ENCODE measurements around the gene SENP3. TPM values are rescaled to one million over a fixed set of nuclear protein-coding genes. Genes with fewer than 3 reads are reported as not detected.

The SENP3 gene
- total RNA-seq, 4 donors from 2014 or later = 62.4 to 73.3 (median 66.3) TPM

GRCh38 chr17:7562208-7562605 lies 488 bp downstream of the SENP3 start:
- Histone ChIP-seq H3K9me3 (no peaks in the 10 kb centered on the region), H3K4me3 (replicated peaks in 1 of 3) (peak overlapping the region; percentile 79 to 91 (median 90)), H3K4me1 (peaks cover 40 to 57% of the 10 kb centered on the region in 2 donors), H3K36me3 (peaks cover 22 to 36% of the 10 kb centered on the region in 2 donors), H3K27me3 (no peaks in the 10 kb centered on the region), H3K27ac (peak overlapping the region; percentile 74 to 98 (median 79))
- TF ChIP-seq, protein P1, sequence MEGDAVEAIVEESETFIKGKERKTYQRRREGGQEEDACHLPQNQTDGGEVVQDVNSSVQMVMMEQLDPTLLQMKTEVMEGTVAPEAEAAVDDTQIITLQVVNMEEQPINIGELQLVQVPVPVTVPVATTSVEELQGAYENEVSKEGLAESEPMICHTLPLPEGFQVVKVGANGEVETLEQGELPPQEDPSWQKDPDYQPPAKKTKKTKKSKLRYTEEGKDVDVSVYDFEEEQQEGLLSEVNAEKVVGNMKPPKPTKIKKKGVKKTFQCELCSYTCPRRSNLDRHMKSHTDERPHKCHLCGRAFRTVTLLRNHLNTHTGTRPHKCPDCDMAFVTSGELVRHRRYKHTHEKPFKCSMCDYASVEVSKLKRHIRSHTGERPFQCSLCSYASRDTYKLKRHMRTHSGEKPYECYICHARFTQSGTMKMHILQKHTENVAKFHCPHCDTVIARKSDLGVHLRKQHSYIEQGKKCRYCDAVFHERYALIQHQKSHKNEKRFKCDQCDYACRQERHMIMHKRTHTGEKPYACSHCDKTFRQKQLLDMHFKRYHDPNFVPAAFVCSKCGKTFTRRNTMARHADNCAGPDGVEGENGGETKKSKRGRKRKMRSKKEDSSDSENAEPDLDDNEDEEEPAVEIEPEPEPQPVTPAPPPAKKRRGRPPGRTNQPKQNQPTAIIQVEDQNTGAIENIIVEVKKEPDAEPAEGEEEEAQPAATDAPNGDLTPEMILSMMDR (IDR thresholded peaks at IDR 0.05) = no peak
- no peak for TF ChIP-seq POLR2A (IDR thresholded peaks at IDR 0.05)
- DNase-seq = no peak
- intact Hi-C loops (cut with DNase I) = loop anchor here (5.0 kb wide), 2 partner anchors 125 to 205 kb away; partner anchors contain the start of genes FGF11, TMEM102 and TMEM95
- 0 to 1% methylated on average over 6 to 21 of the region's 28 CpGs for WGBS, 2 donors

GRCh38 chr17:7563115-7563869 lies 1.6 kb downstream of the SENP3 start:
- whole genome bisulfite sequencing, 2 donors = 86% methylated on average over 25 to 29 of the region's 30 CpGs
- H3K4me3 ChIP-seq (replicated peaks in 1 of 3) = no peak overlapping the region
- H3K27me3 ChIP-seq = no peaks in the 10 kb centered on the region
- no peaks in the 10 kb centered on the region for H3K9me3 ChIP-seq
- H3K27ac ChIP-seq = no peak overlapping the region
- no peak for TF ChIP-seq POLR2A (IDR thresholded peaks at IDR 0.05)
- TF ChIP-seq, protein P1 (IDR thresholded peaks at IDR 0.05) = no peak
- no peak for DNase-seq
- H3K36me3 ChIP-seq = peaks cover 22 to 40% of the 10 kb centered on the region in 2 donors
- H3K4me1 ChIP-seq = peaks cover 33 to 47% of the 10 kb centered on the region in 2 donors
- intact Hi-C loops (cut with DNase I) = loop anchor here (5.0 kb wide), 2 partner anchors 126 to 206 kb away; partner anchors contain the start of genes FGF11, TMEM102 and TMEM95

- no peak overlapping the region for H3K27ac ChIP-seq
- peaks cover 37 to 47% of the 10 kb centered on the region in 2 donors for H3K36me3 ChIP-seq
- TF ChIP-seq, protein P1 (IDR thresholded peaks at IDR 0.05) = no peak
- no peak for TF ChIP-seq POLR2A (IDR thresholded peaks at IDR 0.05)
- no peaks in the 10 kb centered on the region for H3K27me3 ChIP-seq
- WGBS, 2 donors = 89% methylated on average over 5 of the region's 5 CpGs
- H3K9me3 ChIP-seq = no peaks in the 10 kb centered on the region
- no peak for DNase-seq
- H3K4me1 ChIP-seq = peaks cover 13% of the 10 kb centered on the region in 2 donors
- intact Hi-C loops (cut with DNase I) = no loop called here
- no peak overlapping the region for H3K4me3 ChIP-seq (replicated peaks in 1 of 3)
Observed at GRCh38 chr17:7569571-7569970, 7.9 kb downstream of the SENP3 start.

DNA sequence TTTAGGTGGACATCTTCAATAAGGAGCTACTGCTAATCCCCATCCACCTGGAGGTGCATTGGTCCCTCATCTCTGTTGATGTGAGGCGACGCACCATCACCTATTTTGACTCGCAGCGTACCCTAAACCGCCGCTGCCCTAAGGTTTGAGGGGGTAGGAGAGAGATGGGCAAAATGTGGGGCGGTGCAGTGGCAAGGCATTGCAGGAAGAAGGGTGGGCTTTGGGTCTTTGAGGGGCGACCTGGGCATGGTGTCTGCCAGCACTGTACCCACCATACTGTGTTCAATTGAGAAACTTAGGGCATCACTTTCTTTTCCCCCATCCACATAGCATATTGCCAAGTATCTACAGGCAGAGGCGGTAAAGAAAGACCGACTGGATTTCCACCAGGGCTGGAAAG lies 8.6 kb downstream of the SENP3 start:
- intact Hi-C loops (cut with DNase I) = loop anchor here (5.0 kb wide), 1 partner anchor 117 kb away; the partner anchor contains the start of genes TP53 and WRAP53
- Histone ChIP-seq H3K27me3 (no peaks in the 10 kb centered on the region), H3K36me3 (peaks cover 42 to 47% of the 10 kb centered on the region in 2 donors), H3K4me3 (replicated peaks in 1 of 3) (no peak overlapping the region), H3K4me1 (peaks cover 16 to 21% of the 10 kb centered on the region in 2 donors), H3K9me3 (no peaks in the 10 kb centered on the region), H3K27ac (no peak overlapping the region)
- TF ChIP-seq, protein P1 (IDR thresholded peaks at IDR 0.05) = no peak
- TF ChIP-seq POLR2A (IDR thresholded peaks at IDR 0.05) = no peak
- no peak for DNase-seq
- 95 to 97% methylated on average over 10 of the region's 10 CpGs for WGBS, 2 donors

- peak in 1 of 2 donors; percentile 99 for DNase-seq
- no peaks in the 10 kb centered on the region for H3K9me3 ChIP-seq
- H3K4me3 ChIP-seq (replicated peaks in 1 of 3) = peak overlapping the region in 2 of 3 donors; percentile 9 to 18
- TF ChIP-seq, protein P1 (IDR thresholded peaks at IDR 0.05) = no peak
- no peak for TF ChIP-seq POLR2A (IDR thresholded peaks at IDR 0.05)
- peaks cover 16 to 26% of the 10 kb centered on the region in 2 donors for H3K4me1 ChIP-seq
- peaks cover 44 to 50% of the 10 kb centered on the region in 2 donors for H3K36me3 ChIP-seq
- no peaks in the 10 kb centered on the region for H3K27me3 ChIP-seq
- 0 to 1% methylated on average over 10 to 11 of the region's 11 CpGs for WGBS, 2 donors
- H3K27ac ChIP-seq = peak overlapping the region; percentile 69 to 85 (median 78)
- intact Hi-C loops (cut with DNase I) = loop anchor here (5.0 kb wide), 1 partner anchor 115 kb away; the partner anchor contains the start of genes TP53 and WRAP53
Observed at GRCh38 chr17:7572338-7572587, 10.5 kb downstream of the SENP3 start.
